Suprapubic skin (tissue), 4 donors: ENCODE measurements around the gene OLFM1. TPM values are rescaled to one million over a fixed set of nuclear protein-coding genes. Genes with fewer than 3 reads are reported as not detected.

Source experiments
- DNase-seq, 2 donors: peaks; one replicate each; pipeline ENCODE4 v3.0.0-alpha.2; 2019; ENCODE audit warnings: low spot score in 2 of 2
- H3K27ac ChIP-seq: fragments of 200-600 bp; sonication (generic); one replicate; pipeline ENCODE4 v1.5.1; 2019
- H3K27me3 ChIP-seq: fragments of 200-600 bp; sonication (generic); one replicate; pipeline ENCODE4 v1.5.1; 2019
- H3K36me3 ChIP-seq: fragments of 200-600 bp; sonication (generic); one replicate; pipeline ENCODE4 v1.5.1; 2019
- H3K4me1 ChIP-seq: fragments of 200-600 bp; sonication (generic); one replicate; pipeline ENCODE4 v1.5.1; 2019
- H3K4me3 ChIP-seq: fragments of 200-600 bp; sonication (generic); one replicate; pipeline ENCODE4 v1.5.1; 2019; ENCODE audit warnings: mild to moderate bottlenecking
- H3K9me3 ChIP-seq: fragments of 200-600 bp; sonication (generic); one replicate; pipeline ENCODE4 v1.5.1; 2019
- CTCF ChIP-seq, 2 donors: fragments of 200-600 bp in 1 of 2; fragments of 450-650 bp in 1 of 2; sonication (generic) in 1 of 2; IDR thresholded peaks; one replicate each; pipeline ENCODE4 v1.5.1; 2016 to 2019; ENCODE audit warnings: antibody characterized with exemption in 2 of 2, mild to moderate bottlenecking in 1 of 2, moderate library complexity in 1 of 2
- EP300 ChIP-seq: sonication (generic); formaldehyde crosslinking; IDR thresholded peaks from one replicate; pipeline ENCODE4 v1.6.1; 2017; ENCODE audit warnings: antibody characterized with exemption
- POLR2A ChIP-seq, 2 donors: fragments of 450-650 bp; IDR thresholded peaks; one replicate each; pipeline ENCODE4 v1.6.1; 2017; ENCODE audit warnings: antibody characterized with exemption in 2 of 2, mild to moderate bottlenecking in 2 of 2, moderate library complexity in 2 of 2
- POLR2AphosphoS5 ChIP-seq, 3 donors: sonication (generic); formaldehyde crosslinking; IDR thresholded peaks; one replicate each; pipeline ENCODE4 v1.6.1; 2017; ENCODE audit warnings: antibody characterized with exemption in 3 of 3
- WGBS: methylation state at CpG from one replicate; pipeline ENCODE4 v1.1.5; 2018; 5-methylcytosine and 5-hydroxymethylcytosine counted together
- total RNA-seq, 4 donors: library from RNA; depleted of rRNA; stranded (reverse); fragments of >200 nt; gene quantifications; one replicate each; pipeline ENCODE4 v1.1.0, GENCODE V29; 2016

The OLFM1 gene
- total RNA-seq, 4 donors from 2014 or later: 4.0 to 15.4 (median 11.7) TPM

GRCh38 chr9:135074354-135075233 lies 12.9 kb upstream of the OLFM1 start:
- peak; percentile 41 to 78 for DNase-seq
- peak overlapping the region; percentile 60 for H3K4me3 ChIP-seq
- peaks cover 21% of the 10 kb centered on the region for H3K4me1 ChIP-seq
- peaks cover 45% of the 10 kb centered on the region for H3K27me3 ChIP-seq
- WGBS: 39% methylated on average over 18 of the region's 19 CpGs
- H3K9me3 ChIP-seq: no peaks in the 10 kb centered on the region
- TF ChIP-seq CTCF (IDR thresholded peaks at IDR 0.05): no peak
- no peak for TF ChIP-seq EP300
- no peak for TF ChIP-seq POLR2AphosphoS5 (IDR thresholded peaks at IDR 0.05)
- H3K36me3 ChIP-seq: no peaks in the 10 kb centered on the region
- H3K27ac ChIP-seq: no peak overlapping the region

GRCh38 chr9:135075234-135076142 lies 12.0 kb upstream of the OLFM1 start:
- peak in 1 of 2 donors; percentile 82 for DNase-seq
- Histone ChIP-seq H3K36me3 (no peaks in the 10 kb centered on the region), H3K4me3 (peak overlapping the region; percentile 60), H3K27me3 (peaks cover 36% of the 10 kb centered on the region), H3K27ac (no peak overlapping the region), H3K9me3 (no peaks in the 10 kb centered on the region), H3K4me1 (peaks cover 21% of the 10 kb centered on the region)
- 2% methylated on average over 38 of the region's 90 CpGs for WGBS
- peak in 1 of 2 donors; percentile 40 for TF ChIP-seq POLR2A (IDR thresholded peaks at IDR 0.05)
- TF ChIP-seq CTCF (IDR thresholded peaks at IDR 0.05): no peak

- Histone ChIP-seq H3K36me3 (no peaks in the 10 kb centered on the region), H3K27me3 (peaks cover 29% of the 10 kb centered on the region), H3K4me3 (peak overlapping the region; percentile 60), H3K9me3 (no peaks in the 10 kb centered on the region), H3K4me1 (peaks cover 21% of the 10 kb centered on the region), H3K27ac (no peak overlapping the region)
- peak; percentile 51 to 74 for DNase-seq
- 27% methylated on average over 12 of the region's 19 CpGs for WGBS
- no peak for TF ChIP-seq CTCF (IDR thresholded peaks at IDR 0.05)
Observed at GRCh38 chr9:135076143-135076875, 11.2 kb upstream of the OLFM1 start.

GRCh38 chr9:135076876-135077430 lies 10.5 kb upstream of the OLFM1 start:
- Histone ChIP-seq H3K9me3 (no peaks in the 10 kb centered on the region), H3K4me1 (peaks cover 21% of the 10 kb centered on the region), H3K4me3 (no peak overlapping the region), H3K36me3 (no peaks in the 10 kb centered on the region), H3K27me3 (peaks cover 29% of the 10 kb centered on the region), H3K27ac (no peak overlapping the region)
- 78% methylated on average over 6 of the region's 6 CpGs for WGBS
- DNase-seq: peak in 1 of 2 donors; percentile 23
- no peak for TF ChIP-seq EP300
- no peak for TF ChIP-seq POLR2A (IDR thresholded peaks at IDR 0.05)
- TF ChIP-seq CTCF (IDR thresholded peaks at IDR 0.05): no peak
- TF ChIP-seq POLR2AphosphoS5 (IDR thresholded peaks at IDR 0.05): no peak
